ENCODE results near the gene LTB4R2. TPM values are rescaled to one million over a fixed set of nuclear protein-coding genes. Genes with fewer than 3 reads are reported as not detected.

The LTB4R2 gene
- total RNA-seq, 1 donor = 3.5 TPM

- no peak for DNase-seq (ENCODE audit: low read depth)
- TF ChIP-seq CTCF (IDR thresholded peaks at IDR 0.05; ENCODE audit: insufficient read depth, low read length) = no peak
- no peak within 1 kb of the TSS for H3K4me3 ChIP-seq (ENCODE audit: low read depth, low read length)
These were observed 29.6 kb downstream of the LTB4R2 start, which contains the start of gene RIPK3 for GRCh38 chr14:24339284-24340151. Gene RIPK3 (minus strand): TSS chr14:24339991. CDS start chr14:24339826, 165 bp downstream.

GRCh38 chr14:24340606-24341005, 30.7 kb downstream of the LTB4R2 start:
- no peak overlapping the region for H3K4me3 ChIP-seq (ENCODE audit: low read depth, low read length)
- no peak for DNase-seq (ENCODE audit: low read depth)
- TF ChIP-seq CTCF (IDR thresholded peaks at IDR 0.05; ENCODE audit: insufficient read depth, low read length) = no peak

- no peak for DNase-seq (ENCODE audit: low read depth)
- TF ChIP-seq CTCF (IDR thresholded peaks at IDR 0.05; ENCODE audit: insufficient read depth, low read length) = no peak
These were observed 32.9 kb downstream of the LTB4R2 start for GRCh38 chr14:24342889-24343288.

GRCh38 chr14:24343795-24344660, 34.1 kb downstream of the LTB4R2 start:
- DNase-seq (ENCODE audit: low read depth) = no peak
- H3K4me3 ChIP-seq (ENCODE audit: low read depth, low read length) = no peak overlapping the region
- TF ChIP-seq CTCF (IDR thresholded peaks at IDR 0.05; ENCODE audit: insufficient read depth, low read length) = no peak

More at GRCh38 chr14:24342889-24343288, 32.9 kb downstream of the LTB4R2 start:
- no peak overlapping the region for H3K4me3 ChIP-seq (ENCODE audit: low read depth, low read length)

GRCh38 chr14:24347134-24347533, 37.2 kb downstream of the LTB4R2 start:
- no peak for DNase-seq (ENCODE audit: low read depth)
- H3K4me3 ChIP-seq (ENCODE audit: low read depth, low read length) = no peak overlapping the region
- TF ChIP-seq CTCF (IDR thresholded peaks at IDR 0.05; ENCODE audit: insufficient read depth, low read length) = no peak

- no peak for TF ChIP-seq CTCF (IDR thresholded peaks at IDR 0.05; ENCODE audit: insufficient read depth, low read length)
- H3K4me3 ChIP-seq (ENCODE audit: low read depth, low read length) = no peak overlapping the region
- DNase-seq (ENCODE audit: low read depth) = no peak
These were observed 38.2 kb downstream of the LTB4R2 start for GRCh38 chr14:24348186-24348585.

Measured in fibroblast of the aortic adventitia (primary cell).